Stimulated activated CD4-positive, alpha-beta T cell treated with anti-CD3 and anti-CD28 coated beads, Interleukin-4, amount 100 ng/mL, for 24 hours (primary cell): ENCODE measurements around the gene FABP6.

ENCODE experiments used
- DNase-seq: peaks from one replicate; pipeline ENCODE4 v3.0.0-alpha.2; 2020

The FABP6 gene

GRCh38 chr5:160263326-160263855 is 34.1 kb downstream of the FABP6 start:
- no peak for DNase-seq

GRCh38 chr5:160266044-160266443 is 36.7 kb downstream of the FABP6 start:
- DNase-seq, result no peak

GRCh38 chr5:160266752-160267345 is 37.5 kb downstream of the FABP6 start:
- no peak for DNase-seq

DNA sequence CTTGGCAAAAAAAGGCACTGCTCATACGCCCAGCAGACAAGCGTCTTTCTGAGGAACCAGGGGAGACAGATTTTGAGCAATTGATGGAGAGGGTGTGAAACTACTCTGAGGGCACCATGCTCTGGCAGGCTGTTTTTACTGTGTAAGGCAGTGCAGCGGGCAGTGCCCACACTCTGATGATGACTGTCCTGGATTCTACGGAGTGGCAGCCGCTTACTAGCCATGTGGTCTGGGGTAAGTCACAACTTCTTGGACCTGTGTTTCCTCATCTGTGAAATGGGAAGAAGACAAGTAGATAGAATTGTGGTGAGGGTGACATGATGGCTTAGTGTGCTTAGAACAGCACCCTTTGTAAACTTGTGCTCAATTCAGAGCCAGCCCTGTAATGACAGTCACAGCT is 38.8 kb downstream of the FABP6 start:
- no peak for DNase-seq

DNA sequence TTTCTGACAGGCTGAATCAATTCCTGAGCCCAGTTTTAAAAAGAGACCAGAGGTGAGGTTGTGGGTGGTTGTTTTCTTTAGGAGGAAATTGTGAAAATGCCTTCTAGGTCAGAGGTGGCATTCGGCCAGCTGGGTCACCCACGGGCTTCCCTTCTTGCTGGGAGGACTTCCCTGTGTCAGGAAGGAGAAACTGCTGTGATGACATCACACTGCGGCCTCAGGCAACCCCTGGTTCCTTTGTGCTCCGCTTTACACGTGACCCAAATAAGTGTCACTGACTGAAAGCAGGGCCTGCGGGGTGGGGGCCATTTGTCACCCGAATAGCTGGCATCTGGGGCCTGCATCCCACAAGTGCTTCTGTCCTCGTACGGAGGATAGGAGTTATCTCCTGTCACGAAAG is 39.7 kb downstream of the FABP6 start:
- DNase-seq, result no peak

- DNase-seq, result no peak
These were observed 41.4 kb downstream of the FABP6 start for GRCh38 chr5:160270704-160271103.

- DNase-seq, result no peak
These were observed 42.1 kb downstream of the FABP6 start for GRCh38 chr5:160271396-160271795.

GRCh38 chr5:160271836-160272235 is 42.5 kb downstream of the FABP6 start:
- no peak for DNase-seq

DNA sequence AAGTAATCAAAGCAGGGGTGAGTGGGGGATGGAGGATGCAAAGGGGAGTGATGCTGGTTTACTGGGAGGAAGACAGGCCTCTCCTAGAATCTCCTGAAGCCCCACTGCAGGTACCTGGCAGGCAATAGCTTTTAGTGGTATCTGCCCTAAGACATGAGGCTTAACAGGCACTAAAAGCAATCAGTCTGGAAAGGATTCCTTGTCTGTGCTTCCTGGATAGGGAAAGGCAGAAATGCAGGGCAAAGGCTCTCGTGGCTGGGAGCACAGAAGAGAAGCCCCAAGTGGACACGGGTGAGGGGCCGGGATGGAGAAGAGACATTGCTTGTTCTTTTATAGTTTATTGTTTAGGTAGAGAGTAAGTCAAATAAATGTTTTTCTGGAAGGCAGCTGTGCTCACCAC is 43.0 kb downstream of the FABP6 start:
- no peak for DNase-seq

GRCh38 chr5:160272889-160273288 is 43.6 kb downstream of the FABP6 start:
- DNase-seq, result no peak

GRCh38 chr5:160274483-160274931 is 45.2 kb downstream of the FABP6 start:
- DNase-seq, result no peak

DNA sequence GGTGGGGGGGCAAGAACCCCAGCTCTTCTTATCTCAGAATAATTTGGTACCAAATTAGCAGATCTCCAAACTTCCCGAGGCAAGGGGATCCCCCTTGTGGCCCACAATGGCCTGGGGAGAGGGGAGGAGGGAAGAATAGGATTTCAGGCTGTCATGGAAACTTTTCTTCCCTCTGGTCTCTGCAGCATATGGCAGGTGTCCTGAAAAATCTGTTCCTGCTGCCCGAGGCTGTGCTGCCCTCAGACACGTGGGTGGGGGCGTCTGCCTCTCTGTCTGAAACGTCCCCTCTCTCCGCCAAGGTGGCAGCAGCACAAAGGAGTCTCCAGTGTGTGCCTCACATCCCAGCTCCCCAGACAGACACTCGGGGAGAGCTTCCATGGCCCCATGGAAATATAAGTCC is 49.0 kb downstream of the FABP6 start:
- DNase-seq, result no peak

DNA sequence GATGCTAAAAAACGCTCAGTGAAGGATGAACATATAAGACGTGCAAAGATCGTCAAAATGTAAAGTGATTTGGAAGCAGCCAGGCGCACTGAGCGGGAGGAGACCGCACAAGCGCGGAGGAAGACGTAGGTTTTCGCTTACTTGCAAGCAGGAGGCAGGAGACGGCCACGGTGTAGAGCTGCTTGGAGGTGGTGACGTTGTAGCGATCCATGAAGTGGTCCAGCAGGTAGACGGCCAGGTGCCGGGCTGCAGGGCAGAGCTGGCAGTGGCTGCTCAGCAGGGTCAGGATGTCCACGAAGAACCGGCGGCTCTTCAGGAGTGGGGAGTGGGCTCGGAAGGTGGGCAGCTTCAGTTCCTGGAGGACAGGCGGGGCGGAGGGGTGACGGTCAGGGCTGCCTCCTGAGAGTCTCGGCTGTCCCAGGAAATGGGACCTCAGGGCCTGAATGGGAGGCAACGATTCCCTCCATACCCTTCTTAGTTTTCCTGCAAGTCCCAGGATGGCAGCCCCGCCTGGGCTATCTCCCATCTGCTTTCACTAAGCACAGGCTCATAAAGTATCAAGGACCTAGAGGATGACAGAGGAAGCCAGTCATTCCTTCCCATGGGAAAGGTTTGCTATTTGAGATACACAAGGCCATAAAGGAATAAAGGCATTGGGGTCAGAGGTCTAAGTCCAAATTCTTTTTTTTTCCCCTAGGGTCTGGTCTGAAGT is 51.2 kb downstream of the FABP6 start:
- no peak for DNase-seq

GRCh38 chr5:160281275-160281674 is 52.0 kb downstream of the FABP6 start:
- no peak for DNase-seq

- DNase-seq, result no peak
These were observed 55.1 kb downstream of the FABP6 start for GRCh38 chr5:160284291-160284873.

DNA sequence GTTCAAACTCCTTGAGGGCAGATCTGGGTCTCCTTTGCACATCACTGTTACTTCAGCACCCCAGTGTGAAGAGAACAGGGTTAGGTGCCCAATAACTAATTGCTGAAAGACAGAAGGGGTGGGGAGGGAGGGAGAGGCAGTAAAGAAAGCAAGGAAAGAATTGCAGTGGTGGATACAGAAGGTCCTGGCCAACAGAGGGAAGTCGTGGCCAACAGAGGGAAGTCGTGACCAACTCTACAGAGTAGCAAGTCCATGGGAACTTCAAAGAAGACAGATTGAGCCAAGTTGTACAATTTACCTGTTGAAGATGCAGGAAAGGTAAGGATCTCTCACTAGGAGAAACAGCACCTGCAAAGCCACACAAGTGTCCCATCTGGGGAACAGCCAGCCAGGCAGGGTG is 56.0 kb downstream of the FABP6 start:
- DNase-seq, result no peak

- no peak for DNase-seq
These were observed 57.6 kb downstream of the FABP6 start for GRCh38 chr5:160286947-160287346.

- no peak for DNase-seq
These were observed 58.2 kb downstream of the FABP6 start for GRCh38 chr5:160287378-160288051.
